Measurements from ENCODE around the gene AQP12B.
"Not testable (repeated sequence)": the region's sequence is repeated elsewhere in the genome, so short reads cannot be mapped to it uniquely, and the experiment has no call there.

DNA sequence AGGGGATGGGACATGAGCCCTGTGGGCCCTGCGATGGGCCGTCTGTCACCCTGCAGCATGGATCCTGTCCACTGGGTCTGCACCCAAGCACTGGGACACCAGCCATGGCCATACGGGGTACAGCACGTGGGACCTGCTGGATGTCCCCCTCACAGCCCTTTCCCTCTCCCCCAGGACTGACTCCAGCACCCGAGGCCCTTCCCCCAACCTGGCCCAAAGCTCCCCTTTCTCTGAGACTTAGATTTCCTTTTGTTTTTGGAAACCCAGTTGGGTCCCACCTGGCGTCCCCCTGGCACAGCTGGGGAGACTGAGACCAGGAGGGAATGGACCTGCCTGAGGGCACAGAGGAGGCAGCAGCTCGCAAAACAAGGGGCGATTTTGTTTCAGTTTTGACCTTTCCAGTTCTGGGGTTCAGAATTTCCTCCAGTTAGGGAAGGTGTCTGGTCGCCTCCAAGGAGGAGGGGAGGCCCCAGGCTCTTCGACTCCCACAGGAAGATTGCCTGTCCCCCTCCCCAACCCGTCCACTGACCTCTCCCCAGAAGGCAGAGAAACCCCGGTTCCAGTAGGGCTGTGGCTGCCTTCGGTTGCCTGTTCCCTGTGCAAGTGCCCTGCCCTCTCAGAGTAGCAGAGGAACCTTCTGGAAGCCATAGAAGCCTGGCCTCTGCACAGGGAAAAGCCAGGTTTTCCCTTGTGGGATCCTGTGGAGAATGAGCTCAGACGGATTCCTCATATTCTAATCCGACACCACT is 1.5 kb upstream of the AQP12B start:
- not testable (repeated sequence) for TF ChIP-seq POLR2A (IDR thresholded peaks at IDR 0.05; ENCODE audit: low read depth, low read length); TAF1 (IDR thresholded peaks at IDR 0.05; ENCODE audit: borderline replicate concordance, low read depth, low read length); POLR2AphosphoS5 (IDR thresholded peaks at IDR 0.05; ENCODE audit: low read depth, low read length)
